ENCODE measurements around the gene ZNF775. TPM values are rescaled to one million over a fixed set of nuclear protein-coding genes. Genes with fewer than 3 reads are reported as not detected.

Gene ZNF775
- total and polyA plus RNA-seq, 2 of the 13 experiments (the other 11 are each of a cell fraction or from before 2014, with no cell fraction given), result 3.1 to 3.2 TPM

DNA sequence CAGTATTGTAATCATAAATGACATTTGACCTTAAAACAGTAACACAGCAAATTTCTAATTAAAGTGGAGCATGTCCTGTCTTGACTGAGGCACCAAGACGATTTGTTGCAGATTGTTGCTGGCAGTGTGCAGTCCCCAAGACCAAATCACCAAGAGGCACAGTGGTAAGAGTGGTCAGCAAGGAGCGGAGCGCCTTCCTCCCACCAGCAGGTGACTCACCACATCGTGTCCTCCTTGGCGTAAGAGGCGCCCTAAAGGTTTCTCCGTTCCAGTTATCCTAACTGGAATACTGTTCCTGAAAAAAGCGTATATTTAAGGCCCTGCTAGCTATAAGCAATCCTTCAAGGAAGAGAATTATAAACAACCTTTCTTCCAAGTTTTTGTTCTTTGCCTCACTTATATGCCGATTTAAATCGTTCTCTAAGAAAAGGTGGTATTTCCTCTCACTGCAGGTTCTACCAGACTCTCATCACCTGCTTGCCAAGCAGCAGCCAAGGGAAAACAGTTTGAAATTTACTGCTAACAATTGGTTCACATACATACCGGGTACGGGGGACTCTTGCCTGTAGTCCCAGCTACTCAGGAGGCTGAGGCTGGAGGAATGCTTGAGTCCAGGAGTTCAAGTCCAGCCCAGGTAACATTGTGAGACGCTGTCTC, 21.2 kb upstream of the ZNF775 start (continued):
- TF ChIP-seq ZNF574 (CRISPR knock-in tag; IDR thresholded peaks at IDR 0.05), result peak; percentile 27; the same call in 1 of the 2 replicates
- peak; percentile 71 for TF ChIP-seq FOSL2 (CRISPR knock-in tag; IDR thresholded peaks at IDR 0.05)
- TF ChIP-seq SNAI1 (CRISPR knock-in tag; IDR thresholded peaks at IDR 0.05; ENCODE audit: borderline replicate concordance), result no peak
- TF ChIP-seq ZNF382 (CRISPR knock-in tag; IDR thresholded peaks at IDR 0.05; ENCODE audit: borderline replicate concordance), result no peak
- TF ChIP-seq, protein P1, sequence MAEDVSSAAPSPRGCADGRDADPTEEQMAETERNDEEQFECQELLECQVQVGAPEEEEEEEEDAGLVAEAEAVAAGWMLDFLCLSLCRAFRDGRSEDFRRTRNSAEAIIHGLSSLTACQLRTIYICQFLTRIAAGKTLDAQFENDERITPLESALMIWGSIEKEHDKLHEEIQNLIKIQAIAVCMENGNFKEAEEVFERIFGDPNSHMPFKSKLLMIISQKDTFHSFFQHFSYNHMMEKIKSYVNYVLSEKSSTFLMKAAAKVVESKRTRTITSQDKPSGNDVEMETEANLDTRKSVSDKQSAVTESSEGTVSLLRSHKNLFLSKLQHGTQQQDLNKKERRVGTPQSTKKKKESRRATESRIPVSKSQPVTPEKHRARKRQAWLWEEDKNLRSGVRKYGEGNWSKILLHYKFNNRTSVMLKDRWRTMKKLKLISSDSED (CRISPR knock-in tag; IDR thresholded peaks at IDR 0.05), result no peak
- peak; percentile 76 for TF ChIP-seq ZNF263 (CRISPR knock-in tag; IDR thresholded peaks at IDR 0.05)
- TF ChIP-seq GTF2F1 (IDR thresholded peaks at IDR 0.05; ENCODE audit: low read length), result no peak
- TF ChIP-seq SALL1 (CRISPR knock-in tag; IDR thresholded peaks at IDR 0.05), result 0 out of 2 replicates have a peak, but pooled peaks have one; percentile 4

GRCh38 chr7:150358433-150358832, 20.7 kb upstream of the ZNF775 start:
- H3K4me3 ChIP-seq (replicated peaks in 1 of 3; ENCODE audit: insufficient read depth in 1 of 3, low read depth in 2 of 3, low read length in 3 of 3), result no peak overlapping the region
- in situ Hi-C loops (cut with HindIII; ENCODE audit: extremely low pct_ligation_motif_present, low pct_unique_long_range_greater_than_20kb), result no loop called here
- 82% methylated on average over 4 of the region's 4 CpGs for WGBS (ENCODE audit: low lambda C conversion rate)
- BruUV-seq (replicated peaks), result no TSS peak
- no peaks in the 10 kb centered on the region for H4K20me1 ChIP-seq (ENCODE audit: insufficient read depth, low read length)
- no peak for ATAC-seq
- no peak overlapping the region for H3K4me2 ChIP-seq (ENCODE audit: low read depth, low read length)
- H3K79me2 ChIP-seq (ENCODE audit: insufficient read depth, low read length), result no peaks in the 10 kb centered on the region
- CTCF ChIA-PET (ENCODE audit: low intra/inter-chr PET ratio, low total read pairs), result interaction anchor here (4.3 kb wide), 1 partner anchor 31 kb away, joined by 45 read pairs; no protein-coding TSS in a partner anchor
- no peak for DNase-seq (ENCODE audit: low spot score)
- no peak overlapping the region for H3K9ac ChIP-seq (ENCODE audit: insufficient read depth, low read depth, low read length)
- H3K36me3 ChIP-seq (replicated peaks in 1 of 2; ENCODE audit: control insufficient read depth in 1 of 2, insufficient read depth in 2 of 2, low read length in 2 of 2), result no peaks in the 10 kb centered on the region
- H3K4me1 ChIP-seq (ENCODE audit: insufficient read depth, low read length), result peaks cover 68% of the 10 kb centered on the region
- no peaks in the 10 kb centered on the region for H3K9me3 ChIP-seq (ENCODE audit: low read length)
- POLR2A ChIA-PET, result interaction anchor here (1.2 to 1.4 kb wide), 3 partner anchors 11 to 30 kb away, joined by 3 to 5 read pairs (median 5); partner anchors contain the start of gene REPIN1
- H3K27me3 ChIP-seq (ENCODE audit: control insufficient read depth in 1 of 2, insufficient read depth in 2 of 2, low read length in 2 of 2), result no peaks in the 10 kb centered on the region
- TF ChIP-seq ZNF235 (CRISPR knock-in tag; IDR thresholded peaks at IDR 0.05; ENCODE audit: borderline replicate concordance), result no peak
- H3K27ac ChIP-seq (ENCODE audit: extremely low read length, insufficient read depth, low read length), result no peak overlapping the region
- H2AFZ ChIP-seq (ENCODE audit: low read length), result no peak overlapping the region
- no peak for FAIRE-seq
- intact Hi-C loops (cut with micrococcal nuclease; ENCODE audit: unreplicated experiment), result loop anchor here (5.0 to 10.0 kb wide), 2 partner anchors 36 to 74 kb away; partner anchors contain the start of genes ACTR3C and LRRC61
